GM18861 (cell line): Measurements from ENCODE around the gene ELOVL6.
"Not testable (repeated sequence)": the region's sequence is repeated elsewhere in the genome, so short reads cannot be mapped to it uniquely, and the experiment has no call there.

Source experiments
- ATAC-seq: cut with Tn5 transposase; IDR thresholded peaks from one replicate; pipeline ENCODE4 v1.9.1; 2021; ENCODE audit not compliant: unreplicated experiment

ELOVL6 gene

DNA sequence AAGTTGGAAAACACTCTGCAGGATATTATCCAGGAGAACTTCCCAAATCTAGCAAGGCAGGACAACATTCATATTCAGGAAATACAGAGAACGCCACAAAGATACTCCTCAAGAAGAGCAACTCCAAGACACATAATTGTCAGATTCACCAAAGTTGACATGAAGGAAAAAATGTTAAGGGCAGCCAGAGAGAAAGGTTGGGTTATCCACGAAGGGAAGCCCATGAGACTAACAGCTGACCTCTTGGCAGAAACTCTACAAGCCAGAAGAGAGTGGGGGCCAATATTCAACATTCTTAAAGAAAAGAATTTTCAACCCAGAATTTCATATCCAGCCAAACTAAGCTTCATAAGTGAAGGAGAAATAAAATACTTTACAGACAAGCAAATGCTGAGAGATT is 120.3 kb downstream of the ELOVL6 start:
- not testable (repeated sequence) for ATAC-seq

DNA sequence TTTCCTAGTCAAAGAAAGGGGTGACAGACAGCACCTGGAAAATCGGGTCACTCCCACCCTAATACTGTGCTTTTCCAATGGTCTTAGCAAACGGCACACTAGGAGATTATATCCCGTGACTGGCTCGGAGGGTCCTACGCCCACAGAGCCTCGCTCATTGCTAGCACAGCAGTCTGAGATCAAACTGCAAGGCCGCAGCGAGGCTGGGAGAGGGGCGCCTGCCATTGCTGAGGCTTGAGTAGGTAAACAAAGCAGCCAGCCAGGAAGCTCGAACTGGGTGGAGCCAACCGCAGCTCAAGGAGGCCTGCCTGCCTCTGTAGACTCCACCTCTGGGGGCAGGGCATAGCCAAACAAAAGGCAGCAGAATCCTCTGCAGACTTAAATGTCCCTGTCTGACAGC is 121.6 kb downstream of the ELOVL6 start:
- ATAC-seq: not testable (repeated sequence)

DNA sequence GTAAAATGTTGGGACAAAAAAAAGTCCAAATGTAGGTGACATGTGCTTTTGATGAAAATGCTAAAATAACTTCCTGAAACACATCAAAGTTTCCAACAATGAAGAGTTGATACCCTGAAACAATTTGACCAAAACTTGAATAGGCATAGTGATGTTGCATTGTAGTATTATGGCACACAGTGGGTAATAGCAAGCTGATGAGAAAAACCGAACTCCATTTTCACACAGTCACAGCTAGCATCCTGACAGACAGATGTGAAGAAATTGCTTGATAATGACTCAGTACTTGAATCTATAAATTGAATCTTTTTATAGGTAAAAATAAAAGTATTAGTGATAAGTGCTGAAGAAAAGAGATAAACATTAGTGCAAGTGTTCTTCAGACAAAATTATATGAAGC is 122.5 kb downstream of the ELOVL6 start:
- no peak for ATAC-seq

DNA sequence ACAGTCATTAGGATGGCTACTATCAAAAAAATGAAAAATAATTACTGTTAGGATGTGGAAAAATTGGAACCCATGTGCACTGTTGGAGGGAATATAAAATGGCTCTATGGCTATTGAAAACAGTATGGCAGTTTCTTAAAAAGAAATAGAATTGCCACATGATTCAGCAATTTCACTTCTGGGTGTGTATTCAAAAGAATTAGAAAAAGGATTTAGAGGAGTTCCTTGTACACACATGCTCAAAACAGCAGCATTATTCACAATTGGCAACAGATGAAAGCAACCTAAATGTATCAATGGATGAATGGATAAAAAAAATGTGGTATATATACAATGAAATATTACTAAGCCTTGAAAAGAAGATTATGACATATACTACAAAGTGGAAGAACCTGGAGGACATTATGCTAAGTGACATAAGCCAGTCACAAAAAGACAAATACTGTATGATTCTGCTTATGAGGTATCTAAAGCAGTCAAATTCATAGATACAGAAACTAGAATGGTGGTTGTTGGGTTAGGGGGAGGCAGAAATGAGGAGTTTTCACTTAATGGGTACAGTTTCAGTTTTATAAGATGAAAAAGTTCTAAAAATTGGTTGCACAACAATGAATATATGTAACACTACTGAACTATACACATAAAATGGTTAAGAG is 123.2 kb downstream of the ELOVL6 start:
- peak; percentile 64 for ATAC-seq

DNA sequence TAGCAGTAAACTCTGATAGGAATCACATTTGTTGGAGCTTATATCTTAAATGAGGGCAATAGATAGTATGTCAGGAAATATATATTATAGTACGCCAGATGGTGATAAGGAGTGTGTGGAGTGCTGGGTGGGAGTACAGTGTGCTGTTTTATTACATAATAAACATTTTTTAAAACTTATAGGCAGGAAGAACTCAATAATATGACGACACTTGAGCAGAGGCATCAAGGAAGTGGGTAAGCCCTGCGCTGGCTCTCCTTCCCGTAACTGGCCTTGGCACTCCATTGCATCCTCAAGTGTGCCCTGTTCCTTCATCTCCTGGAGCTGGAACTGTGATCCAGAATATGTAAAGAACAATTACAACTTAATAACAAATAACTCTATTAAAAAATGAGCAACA is 123.8 kb downstream of the ELOVL6 start:
- ATAC-seq: no peak

DNA sequence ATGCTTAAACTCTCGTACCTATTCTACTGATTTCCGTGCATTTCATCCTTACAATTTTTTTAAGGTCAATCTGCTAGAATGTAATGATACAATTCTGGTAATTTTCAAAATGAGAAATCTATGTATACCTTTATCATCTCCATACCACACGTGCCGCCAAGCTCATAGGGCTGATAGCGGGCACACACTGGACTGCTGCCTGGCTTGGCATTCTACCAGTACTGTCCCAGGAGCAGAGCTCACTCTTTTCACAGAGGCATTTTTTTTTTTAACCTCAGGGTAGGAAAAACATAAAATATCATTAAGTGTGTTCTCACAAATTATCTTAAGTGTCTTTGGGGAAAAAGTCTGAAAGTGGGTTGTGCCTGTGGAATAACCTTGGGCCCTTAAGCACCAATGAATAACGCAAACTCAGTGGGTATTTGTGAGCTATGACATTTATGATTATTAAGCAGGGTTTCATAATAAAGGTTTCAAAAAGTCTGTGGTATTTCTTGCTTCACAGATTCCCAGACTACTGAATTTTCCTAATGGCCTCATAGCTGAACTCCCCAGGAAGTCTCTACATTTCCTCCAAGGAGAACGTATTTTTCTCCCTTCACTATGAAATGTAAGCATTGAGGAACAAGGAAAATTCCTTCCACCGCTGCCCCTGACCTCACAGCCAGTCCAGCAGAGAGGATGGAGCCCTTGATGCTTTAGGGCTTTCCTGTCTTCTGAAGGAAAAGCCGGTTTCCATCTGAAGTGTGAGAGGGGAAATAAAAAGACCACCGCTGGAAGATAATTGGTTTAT is 125.2 kb downstream of the ELOVL6 start:
- no peak for ATAC-seq

DNA sequence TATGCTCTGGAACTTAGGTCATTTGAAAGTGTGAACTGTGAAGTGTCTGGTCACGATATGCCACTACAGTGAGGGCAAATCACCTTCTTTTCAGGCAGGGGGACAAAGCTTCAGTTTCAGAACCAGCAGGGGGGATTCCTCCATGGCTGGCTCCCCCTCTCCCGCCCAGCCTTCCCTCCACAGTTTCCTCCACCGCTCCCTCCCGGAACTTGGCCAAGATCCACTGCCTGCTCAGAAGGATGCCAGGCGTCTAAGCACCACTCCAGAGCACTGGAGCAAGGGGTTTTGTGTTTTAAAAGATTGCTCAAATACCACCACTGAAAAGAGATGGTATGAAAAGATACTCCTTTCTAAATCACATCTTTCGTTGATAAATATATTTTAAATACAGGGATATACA is 126.9 kb downstream of the ELOVL6 start:
- ATAC-seq: no peak

DNA sequence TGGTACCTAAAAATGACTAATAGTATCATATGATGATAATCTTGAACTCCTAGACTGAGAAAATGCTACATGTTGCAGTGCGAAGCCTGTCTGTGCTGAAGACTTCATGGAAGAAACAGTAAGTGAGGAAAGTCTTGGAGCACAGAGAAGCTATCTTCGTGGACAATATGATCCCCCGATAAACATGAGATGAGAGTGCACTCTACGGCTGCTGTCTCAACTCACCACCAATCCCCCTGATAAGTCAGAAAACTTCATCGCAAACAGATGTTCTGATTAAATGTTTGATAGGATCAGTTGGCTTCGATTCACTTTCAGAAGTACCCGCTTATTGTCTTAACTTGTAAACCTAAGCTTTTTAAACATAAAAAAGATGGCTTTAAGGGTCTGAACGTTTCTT is 130.2 kb downstream of the ELOVL6 start:
- no peak for ATAC-seq

DNA sequence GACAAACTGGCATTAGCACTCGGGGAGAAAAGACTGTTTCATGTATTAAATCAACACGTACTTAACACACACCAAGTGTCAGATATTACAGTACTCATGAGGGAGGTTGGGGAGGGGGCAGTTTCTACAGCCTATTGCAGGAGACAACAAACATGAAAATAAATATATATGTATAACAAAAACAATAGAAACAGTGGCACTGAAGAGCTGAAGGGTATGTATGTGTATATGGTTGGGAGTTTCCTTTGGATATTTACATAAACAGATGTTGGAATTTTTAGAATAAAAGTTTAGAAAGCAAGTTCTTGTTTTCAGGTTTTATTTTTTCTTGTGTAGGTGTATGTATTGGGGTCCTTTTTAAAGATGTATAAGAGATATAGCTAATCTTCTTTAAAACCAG is 133.5 kb downstream of the ELOVL6 start:
- no peak for ATAC-seq

DNA sequence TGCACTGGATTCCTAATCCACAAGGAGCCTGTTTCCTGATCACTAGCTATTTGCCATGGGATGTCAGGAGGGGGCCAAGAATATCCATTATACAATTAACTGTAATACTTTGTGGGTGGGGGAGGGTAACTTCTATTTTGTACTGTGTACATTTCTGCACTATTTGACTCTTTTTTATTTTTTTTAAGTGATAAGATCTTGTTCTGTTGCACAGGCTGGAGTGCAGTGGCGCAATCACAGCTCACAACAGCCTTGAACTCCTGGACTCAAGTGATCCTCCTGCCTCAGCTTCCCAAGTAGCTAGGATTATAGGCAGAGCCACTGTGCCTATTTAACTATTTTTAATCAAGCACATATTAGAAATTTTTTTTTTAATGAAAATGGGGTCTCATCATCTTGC is 134.1 kb downstream of the ELOVL6 start:
- ATAC-seq: no peak

DNA sequence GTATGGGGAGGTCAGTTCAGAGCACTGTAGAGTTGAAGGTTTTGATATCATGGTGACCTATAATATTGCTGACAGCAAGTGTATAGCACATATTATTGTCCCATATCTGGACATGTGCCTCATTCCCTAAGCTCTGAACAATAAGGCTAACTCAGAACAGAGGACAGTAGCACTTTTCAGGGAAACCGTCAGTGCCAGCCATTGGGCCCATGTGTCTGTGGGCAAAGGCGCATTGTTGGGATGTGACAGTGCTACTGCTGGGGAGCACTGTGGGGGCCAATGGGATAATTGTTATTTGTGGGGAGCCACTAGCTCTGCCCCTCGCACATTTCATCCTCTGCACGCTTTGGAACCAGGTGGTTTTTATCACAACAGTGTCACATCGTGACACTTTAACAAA is 136.2 kb downstream of the ELOVL6 start:
- no peak for ATAC-seq

DNA sequence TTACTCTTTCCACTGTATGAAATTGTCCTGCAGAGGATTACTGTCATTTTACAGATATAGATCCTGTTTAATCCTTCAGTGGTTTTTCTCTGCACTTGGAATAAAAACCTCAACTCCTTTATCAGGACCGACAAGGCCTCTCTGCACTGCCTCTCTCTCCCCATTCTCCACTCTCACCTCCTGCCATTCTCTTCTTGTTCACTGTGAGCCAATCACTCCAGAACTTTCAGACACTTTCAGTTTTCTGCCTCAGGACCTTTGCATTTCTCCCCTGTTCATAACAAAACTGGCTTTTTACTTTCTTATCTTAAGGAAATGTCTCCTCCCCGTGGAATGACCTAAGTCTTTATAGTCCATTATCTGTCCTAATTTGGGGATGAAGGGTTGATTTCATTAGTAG is 137.3 kb downstream of the ELOVL6 start:
- no peak for ATAC-seq

DNA sequence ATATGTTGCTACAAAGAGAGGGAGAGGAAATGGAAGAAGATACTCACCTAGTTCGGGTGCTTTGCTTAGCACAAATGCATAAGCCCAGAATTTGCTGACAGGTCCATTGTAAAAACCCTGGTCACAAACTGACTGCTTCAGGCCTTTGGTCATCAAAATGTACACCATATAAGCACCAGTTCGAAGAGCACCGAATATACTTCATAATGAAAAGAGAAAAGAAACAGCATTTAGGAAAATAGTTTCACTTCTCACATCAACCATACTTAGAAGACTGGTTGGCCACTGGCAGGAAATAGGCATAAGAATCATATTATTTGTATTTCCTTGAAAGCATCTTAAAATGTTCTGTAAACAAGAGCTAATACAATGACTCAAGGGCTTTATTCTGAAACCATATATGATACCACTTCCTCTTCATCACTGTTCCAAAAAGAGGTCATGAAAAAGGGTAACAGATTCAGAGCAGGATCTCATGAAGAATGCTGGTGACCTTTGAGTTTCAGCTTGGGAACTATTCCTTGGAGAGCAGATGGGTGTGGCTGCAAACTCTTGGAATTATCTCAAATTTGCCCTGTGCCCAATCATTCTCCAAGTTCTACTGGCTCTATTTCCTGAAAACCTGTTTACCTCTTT is 138.7 kb downstream of the ELOVL6 start:
- ATAC-seq: peak; percentile 92

DNA sequence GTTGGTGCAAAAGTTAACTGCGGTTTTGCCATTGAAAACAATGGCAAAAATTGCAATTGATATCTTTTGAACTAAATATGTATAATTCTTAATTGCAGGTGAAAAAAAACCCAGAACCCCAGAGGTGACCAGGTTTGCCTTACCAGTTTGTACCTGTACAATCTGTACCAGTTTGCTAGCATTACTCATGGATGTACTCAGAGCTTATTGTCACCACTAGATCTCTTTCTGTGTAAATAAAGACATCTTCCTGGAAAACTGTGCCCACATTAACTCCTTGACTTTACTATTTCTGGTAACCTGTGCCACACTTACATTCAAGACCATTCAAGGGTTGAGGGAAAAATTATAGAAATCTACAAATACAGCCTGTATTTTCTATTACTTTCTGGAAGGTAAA is 139.7 kb downstream of the ELOVL6 start:
- no peak for ATAC-seq

DNA sequence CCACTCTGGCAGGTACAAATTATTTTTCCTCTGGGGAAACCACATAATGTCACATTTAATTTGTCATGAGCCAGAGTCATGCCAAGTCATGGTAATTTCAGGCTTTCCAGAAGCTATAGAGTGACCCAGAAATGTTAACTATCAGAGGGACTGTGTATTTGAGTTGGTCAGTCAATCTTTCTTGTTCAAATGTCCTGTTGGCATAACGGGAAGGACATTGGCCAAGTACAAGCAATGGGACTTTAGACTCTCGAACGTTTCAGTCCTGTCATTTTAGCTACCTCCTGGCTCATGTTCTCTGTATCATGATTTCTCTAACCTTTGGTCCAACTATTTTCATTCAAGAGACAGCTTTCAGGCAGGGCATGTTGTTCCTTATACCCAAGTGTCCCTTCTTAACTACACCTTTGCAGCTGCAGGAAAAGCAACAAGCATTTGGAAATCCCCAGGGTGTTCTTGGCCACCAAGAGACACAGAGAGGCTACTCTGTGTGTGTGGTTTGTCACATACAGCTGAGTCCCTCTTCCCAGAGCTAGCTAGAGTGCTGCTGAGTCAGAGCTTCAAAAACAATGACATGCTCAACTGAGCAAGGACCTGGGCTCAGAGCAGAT is 143.2 kb downstream of the ELOVL6 start:
- peak; percentile 61 for ATAC-seq

DNA sequence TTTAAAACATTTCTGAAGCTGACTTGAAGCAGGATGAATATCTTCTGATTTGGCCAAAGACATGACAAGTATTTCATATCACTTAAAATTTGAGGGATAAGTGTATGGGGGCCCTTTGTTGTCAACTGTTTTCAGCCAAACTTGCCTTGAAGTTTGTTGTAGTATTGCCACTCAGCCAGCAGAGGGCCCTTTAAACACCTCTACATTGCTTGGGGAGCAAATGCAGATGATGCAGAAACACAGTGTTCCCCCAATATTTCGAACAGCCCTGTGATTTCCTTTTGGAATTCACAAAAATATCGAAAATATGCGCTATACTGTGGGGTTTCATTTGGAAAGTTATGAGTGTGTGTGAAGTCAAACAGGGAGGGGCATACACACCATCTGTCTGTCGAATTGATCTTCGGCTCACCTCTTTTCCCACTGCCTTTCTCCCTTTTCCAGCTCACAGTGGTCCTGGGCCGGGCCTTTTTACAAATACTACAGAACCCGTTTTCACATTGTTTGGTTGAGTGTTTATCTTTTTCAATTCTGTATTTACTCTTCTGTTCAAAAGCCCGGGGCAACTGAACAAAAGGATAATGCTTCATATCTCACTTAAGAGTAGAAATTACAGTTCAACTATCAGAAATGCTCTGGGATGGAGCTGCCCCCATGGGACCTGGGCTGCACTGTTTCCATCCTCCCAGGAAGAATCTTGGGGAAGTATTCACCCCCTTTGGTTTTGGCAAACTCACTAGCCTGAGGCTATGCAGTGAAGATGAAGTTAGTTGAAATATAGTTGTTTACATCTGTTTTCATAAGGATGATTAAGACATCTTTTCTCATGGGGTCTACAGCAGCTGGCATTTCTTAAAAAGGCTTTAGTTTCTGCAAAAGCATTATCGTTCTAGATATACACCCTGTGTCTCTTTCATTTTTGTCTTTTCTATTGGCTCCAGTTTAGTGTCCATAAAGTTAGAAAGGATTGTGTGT is 148.2 kb downstream of the ELOVL6 start:
- ATAC-seq: no peak

DNA sequence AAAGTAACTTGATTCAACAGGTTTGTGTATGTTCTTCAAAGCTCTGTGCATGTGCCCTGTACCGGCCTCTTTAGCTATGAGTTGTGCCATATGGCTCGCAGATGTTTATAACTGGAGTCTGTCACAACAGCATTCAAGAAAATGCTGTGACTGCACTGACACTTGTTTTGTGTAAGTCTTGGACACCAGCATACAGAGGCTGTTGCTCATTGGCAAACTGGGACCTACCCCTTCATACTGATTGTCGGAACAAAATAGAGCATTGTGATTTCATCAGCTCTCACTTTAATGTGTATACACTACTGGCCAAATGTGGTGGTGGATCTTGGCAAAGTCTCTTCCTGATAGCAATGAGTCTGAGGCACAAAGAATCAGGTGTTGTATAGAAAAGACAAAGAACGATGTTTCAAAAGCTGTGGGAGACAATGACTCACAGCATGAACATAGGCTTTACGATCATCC is 151.8 kb downstream of the ELOVL6 start:
- ATAC-seq: no peak

DNA sequence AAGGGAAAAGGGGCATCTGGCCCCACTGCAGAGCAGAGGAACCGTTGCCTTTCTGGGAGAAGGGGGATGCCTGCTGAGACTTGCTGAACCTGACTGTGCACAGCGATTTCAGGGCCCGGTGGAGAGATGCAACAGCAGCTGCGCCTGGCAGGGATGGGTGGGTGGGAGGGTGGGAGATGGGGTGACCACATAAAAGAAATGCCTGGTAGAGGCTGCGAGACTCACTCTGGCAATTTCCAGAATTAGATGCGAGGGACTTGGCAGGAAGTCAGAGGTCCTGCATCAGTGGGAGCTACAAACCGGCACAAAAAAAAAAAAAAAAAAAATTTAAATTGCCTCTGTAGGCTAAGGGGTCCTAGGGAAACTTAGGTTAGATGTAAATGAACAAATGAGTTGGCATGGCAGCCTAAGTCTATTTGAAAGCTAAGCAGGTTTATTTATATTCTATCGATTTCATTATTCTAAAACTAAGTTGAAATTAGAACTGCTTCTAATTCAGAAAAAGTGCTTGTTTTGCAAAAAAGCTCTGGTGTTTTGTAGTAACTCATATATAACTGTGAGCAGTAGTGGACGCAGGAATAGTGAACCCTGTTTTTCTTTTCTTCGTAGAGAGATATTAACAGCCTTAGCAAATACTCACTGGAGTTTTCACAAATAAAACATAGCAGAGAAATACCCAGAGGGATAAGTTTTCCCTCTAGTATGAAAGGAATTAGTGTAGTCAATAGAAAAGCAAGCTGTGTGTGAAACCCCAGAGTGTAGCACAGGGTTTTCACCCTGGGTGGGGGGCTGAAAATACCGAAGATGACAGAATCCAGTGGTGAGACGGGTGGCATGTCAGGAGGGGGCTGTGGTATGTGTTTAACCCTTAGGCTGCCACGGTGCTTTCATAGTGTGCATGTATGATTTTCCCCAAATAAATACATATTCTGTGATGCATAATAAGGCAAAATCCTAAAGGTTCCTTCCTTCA is 155.6 kb downstream of the ELOVL6 start:
- no peak for ATAC-seq

DNA sequence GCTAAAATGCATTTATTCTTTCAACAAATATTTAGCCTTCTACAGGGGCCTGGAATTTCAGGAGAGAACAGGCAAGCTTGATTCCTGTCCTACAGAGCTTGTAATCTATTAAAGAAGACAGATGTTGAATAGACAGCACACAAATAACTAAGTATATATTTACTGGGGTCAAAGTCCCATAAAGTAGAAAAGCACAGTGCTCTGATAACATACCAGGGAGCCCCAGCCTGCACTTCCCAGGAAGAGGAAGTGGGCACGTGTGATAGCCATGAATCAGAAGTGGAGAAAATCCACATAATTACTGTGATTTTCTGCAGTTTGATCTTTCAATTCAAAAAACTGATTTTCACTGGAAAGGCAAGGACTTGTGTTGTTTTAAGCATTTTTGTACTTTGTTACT is 156.7 kb downstream of the ELOVL6 start:
- ATAC-seq: no peak
